ENCODE measurements around the gene NDST1.

Gene NDST1

GRCh38 chr5:150590979-150591695, 83.2 kb downstream of the NDST1 start:
- no peak for DNase-seq

GRCh38 chr5:150593593-150593992, 85.7 kb downstream of the NDST1 start:
- DNase-seq = no peak

DNA sequence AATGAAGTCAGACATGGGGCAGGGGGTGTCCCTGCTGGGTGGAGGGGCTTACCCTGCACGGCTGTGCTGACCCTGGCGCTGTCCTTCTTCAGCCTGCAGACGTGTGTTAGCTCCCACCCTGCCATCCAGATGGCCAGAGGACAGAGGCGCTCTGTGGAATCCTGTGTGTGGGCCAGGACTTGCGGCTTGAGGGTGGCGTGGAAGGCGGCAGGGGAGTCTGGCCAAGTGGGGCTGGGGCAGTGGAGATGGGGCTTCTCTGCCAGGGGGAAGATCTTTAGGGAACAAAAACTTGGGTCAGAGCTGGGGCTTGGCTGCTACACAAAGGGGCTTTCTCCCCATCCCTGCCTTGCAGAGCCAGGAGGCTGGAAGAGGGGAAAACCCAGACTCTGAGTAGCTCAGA, 86.1 kb downstream of the NDST1 start:
- no peak for DNase-seq

DNA sequence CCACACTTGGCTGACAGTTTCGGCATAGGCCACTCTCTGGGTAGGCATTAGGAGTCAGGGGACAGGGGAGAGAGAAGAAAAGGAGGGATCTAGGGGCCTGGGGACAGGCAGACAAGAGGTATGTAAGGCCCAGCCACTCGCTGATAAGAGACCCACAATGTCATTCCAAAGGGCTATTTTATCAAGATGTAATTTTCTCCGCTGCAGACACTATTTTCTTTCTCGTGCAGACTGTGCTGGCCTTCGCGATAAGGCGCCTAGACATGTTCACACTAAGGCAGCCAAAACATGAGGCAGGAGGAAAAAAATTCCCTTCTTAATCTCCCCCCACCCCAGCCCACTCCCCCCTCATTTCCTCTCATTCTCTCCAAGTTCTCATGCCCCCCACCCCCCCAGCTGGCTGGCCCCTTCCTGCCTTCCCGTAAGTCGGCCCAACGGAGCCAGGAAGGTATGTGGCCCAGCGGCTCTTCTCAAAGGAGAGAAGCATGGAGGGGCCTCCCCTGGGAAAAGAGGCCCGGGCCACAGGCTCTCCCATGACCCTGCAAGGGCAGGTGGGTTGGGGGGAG, 87.6 kb downstream of the NDST1 start:
- no peak for DNase-seq

DNA sequence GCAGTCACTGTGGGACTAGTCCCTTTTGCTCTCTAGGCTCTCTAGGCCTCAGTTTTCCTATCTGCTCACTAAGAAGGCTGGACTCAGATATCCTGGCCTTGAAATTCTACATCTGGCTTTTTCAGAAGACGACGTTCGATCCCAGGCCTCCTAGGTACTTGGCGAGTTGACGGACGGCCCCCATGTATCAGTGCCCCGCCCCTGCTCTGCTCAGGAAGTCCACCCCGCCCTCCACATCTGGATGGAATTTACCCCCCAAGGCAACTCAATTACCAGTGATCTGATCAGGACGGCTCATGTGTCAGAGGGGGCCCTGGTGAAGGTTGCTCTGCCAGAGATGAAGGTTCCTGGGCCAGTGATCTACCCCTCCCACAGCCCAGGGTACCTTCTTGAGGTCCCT, 88.4 kb downstream of the NDST1 start:
- no peak for DNase-seq

DNA sequence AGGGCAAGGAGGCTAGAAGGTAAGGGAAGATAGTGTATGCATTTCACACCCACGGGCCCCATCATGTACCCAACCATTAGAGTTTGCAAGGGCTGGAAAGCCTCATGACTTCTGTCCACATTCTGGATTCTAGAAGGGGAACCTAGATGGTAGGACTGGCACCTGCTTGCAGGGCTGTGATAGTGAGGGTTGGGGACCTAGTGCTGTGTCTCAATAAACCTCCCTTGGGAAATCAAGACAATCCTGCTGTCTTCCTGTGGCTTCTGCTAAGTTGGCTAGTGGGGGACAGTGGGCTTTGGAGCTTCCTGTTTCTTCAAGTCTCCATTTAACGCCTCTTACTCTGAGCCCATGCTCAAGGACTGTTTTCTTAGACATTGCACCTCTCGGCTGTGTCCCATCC, 88.9 kb downstream of the NDST1 start:
- no peak for DNase-seq

DNA sequence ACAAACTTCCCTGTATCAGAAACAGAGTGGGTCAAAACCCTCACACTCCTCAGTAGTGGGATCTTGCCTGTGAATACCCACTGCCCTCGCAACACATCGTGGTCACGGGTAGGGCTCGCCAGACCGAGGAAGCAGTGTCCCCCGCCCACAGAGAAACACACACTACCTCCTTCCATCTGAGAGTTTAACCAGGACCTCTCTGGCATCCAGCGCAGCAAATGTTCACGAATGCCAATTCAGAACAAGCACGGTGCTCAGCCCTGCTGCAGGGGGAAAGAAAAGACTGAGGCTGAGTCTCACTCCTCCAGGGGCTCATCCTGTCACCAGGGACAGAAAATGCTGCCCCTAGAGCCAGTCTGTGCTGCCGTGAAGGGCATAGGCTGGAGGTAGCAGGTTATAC, 90.1 kb downstream of the NDST1 start:
- no peak for DNase-seq

DNA sequence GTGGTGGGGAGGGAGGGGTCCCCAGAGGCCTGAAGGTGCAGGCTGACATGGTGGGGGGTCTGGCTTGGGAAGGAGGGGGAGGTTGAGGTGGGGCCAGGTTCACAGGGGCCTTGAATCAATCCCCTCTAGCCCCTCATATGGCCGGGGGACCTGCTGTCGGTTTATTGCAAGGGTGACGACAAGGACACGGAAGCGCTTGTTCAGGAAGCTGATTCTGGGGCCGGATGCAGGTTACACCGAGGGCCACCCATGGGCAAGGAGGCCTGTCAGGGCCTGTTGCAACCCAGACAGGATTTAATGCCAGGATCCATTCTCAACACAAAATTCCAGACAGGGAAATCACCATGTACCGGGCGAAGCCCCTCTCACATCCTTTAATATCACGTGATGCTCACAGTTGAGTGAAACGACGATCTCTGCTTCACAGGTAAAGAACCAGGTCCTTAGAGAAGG, 90.9 kb downstream of the NDST1 start:
- DNase-seq = no peak

- DNase-seq = no peak
Measured at GRCh38 chr5:150599281-150599680, 91.3 kb downstream of the NDST1 start.

DNA sequence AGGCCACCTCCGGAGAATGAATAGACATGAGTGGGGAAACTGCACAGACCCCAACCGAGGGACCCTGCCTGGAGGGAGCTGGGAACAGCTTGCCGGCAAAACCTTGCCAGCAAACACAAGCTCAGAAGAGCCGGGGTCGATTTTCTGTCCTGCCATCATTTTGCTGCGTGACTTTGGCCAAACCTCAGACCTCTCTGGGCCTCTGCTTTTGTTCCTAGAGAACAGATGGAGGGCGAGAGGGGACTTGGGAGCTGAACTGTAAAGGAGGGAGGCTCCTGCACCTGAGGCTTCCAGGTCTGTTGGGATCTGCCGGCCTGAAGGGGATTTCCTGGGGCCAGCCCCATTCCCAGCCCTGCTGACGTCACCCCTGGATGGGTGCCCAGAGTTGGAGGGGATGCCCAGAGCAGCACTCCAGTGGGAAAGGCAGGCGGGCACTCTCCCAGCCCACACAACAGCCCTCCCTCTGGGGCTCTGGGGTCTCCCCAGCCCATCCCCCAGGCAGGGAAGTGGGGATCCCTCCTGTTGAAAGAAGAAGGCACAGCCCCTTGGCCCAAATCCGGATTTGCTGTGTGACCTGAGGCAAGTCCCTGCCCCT, 92.1 kb downstream of the NDST1 start:
- DNase-seq = no peak

DNA sequence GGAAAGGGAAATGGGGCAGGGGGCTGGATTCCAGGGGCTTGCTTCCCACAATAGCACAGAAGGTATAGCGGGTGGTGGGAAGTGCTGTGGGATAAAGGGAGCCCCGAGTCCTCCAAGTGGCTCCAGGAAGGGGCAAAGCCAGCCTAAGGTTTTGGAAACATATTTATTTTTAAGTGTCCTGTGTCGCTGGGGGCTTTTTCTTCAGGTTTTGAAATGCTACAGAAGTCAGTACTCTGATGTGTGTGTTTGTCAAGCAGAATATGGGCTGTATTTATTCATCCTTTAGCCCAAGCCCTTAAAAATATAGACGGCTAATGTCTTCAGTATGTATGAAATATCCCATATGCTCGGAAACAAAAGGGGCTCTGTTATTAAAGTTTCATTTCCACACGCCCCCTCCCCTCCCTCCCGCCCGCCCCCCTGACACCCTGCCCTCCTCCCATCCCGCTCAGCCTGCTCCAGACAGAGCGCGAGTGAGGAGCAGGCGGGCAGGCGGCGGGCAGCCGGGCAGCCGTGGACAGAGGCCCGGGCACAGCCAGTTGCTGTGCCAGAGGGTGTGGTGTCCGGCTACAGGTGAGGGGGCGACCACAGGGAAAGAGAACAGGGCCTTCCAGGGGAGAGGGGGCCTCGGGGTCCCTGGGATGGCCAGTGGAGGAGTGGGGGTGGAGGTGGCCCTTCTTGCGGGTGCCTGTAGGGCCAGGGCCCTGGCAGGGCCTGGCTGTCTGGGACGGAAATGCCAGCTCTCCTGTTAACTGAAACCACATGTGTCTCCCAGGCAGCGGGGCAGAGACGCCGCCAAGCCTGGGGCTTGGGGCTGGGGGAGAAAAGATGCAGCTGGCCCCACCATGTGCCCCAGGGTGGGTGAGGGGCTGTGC, 92.9 kb downstream of the NDST1 start:
- no peak for DNase-seq

DNA sequence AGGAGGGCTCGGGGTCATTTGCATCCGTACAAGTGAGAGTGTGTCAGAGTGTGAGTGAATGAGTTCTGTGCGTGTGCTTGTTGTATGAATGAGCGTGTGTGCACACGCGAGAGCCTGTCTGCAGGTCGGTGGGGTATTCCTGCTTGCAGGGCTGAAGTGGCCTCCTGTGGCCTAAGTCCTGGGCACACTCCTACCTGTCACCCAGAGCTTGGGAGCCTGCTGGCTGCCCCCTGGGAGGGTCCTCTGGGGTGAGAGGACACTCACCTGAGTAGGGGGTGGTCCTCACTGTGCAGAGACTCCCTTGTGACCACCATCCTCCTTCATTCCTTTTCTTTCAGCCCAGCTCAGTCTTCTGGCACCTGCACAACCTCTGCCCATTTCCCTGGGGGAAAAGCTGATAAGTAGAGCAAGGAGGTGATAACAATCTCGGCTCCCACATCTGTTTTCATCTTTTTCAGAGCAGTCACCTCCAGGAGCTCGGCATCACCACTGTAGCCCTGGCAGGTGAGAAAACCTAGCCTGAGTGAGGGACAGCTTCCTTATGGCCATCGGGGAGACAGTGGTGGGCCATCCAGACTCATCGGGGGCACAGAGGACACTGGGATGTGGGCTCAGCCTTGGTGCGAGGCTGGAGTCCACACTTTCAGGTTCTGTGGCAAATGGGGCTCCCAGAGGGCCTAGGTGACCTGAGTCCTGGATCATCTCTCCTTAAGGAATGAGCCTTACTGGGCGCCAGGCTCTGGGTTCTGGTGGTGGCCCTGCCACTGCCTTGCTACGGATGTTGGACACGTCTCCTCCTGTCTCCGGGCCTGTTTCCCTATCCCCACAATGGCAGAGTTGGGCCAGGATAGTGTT, 93.8 kb downstream of the NDST1 start:
- DNase-seq = no peak

GRCh38 chr5:150603052-150603451, 95.1 kb downstream of the NDST1 start:
- DNase-seq = no peak

DNA sequence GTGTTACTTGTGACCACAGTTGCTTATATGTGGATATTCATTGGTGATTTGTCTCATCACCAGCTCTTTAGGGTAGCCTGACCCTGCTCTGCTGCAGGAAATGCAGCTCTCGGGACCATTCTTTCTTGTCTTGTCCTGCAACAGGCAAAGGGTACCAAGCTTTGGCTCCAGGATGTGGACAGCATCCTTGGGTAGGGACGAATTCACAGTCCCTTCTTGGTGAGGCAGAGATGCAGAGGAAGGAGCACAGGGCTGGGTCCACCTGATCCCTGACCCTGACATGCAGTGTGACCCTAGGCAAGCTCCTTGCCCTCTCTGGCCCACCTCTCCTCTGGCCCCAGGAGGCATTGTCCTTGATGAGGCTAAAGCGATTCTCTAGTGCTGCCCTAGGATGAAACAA, 95.6 kb downstream of the NDST1 start:
- DNase-seq = no peak

- DNase-seq = no peak
Measured at GRCh38 chr5:150604010-150604409, 96.1 kb downstream of the NDST1 start.

DNA sequence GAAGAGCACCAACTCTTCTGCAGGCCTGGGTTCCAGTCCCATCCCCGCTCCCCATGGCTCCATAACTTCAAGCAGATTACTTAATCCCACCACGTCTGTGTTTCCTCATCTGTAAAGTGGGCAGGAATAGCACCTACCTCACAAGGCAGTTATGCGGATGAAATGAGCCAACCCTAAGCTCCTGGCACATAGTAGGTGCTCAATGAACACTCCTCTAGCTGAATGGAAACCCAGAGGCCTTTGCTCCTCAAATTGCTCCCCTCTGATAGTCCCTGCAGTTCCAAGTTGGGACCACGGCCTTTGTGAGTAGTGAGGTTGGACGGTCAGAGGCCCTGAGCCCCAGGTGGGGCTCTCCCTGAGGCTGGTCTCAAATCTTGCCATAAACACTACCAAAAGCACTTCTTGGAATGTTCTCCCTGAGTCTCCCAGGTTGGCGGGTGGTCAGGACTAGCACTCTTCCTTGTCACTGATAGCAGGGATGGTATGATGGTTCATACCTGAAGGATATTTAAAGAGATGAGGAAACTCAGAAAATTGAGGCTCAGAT, 97.0 kb downstream of the NDST1 start:
- DNase-seq = no peak

GRCh38 chr5:150605546-150605945, 97.6 kb downstream of the NDST1 start:
- DNase-seq = no peak

DNA sequence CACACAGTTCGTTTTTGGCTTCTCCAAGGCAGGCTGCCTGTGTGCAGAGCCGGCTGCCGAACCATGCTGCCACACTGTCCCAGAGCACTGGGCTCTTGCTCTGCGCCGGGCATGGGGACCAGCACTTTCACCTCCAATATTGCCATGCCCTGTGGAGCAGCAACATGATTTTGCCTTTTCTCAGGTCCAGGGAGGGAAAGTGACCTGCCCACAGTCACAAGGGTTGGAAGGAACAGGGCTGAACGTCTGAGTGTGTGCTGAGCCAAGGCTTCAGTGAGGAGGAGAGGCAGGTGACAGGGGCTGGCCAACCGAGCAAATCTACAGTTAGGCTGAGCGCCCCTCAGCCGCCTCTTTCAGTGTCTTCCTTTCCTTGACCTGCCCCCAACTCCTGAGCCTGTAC, 98.5 kb downstream of the NDST1 start:
- DNase-seq = no peak

GRCh38 chr5:150607105-150607504, 99.2 kb downstream of the NDST1 start:
- DNase-seq = no peak
